ENCODE results near the gene DDX17. TPM values are rescaled to one million over a fixed set of nuclear protein-coding genes. Genes with fewer than 3 reads are reported as not detected.

DDX17 gene
- total RNA-seq, 1 experiment from 2014 or later: 723 TPM

GRCh38 chr22:38448945-38449745 is 57.0 kb downstream of the DDX17 start:
- DNase-seq (ENCODE audit: low spot score): no peak

- DNase-seq (ENCODE audit: low spot score): no peak
These were observed 60.0 kb downstream of the DDX17 start for GRCh38 chr22:38446018-38446601.

GRCh38 chr22:38444783-38445182 is 61.3 kb downstream of the DDX17 start:
- DNase-seq (ENCODE audit: low spot score): no peak

GRCh38 chr22:38443628-38444521 is 62.2 kb downstream of the DDX17 start:
- DNase-seq (ENCODE audit: low spot score): no peak

GRCh38 chr22:38442967-38443627 is 63.0 kb downstream of the DDX17 start:
- no peak for DNase-seq (ENCODE audit: low spot score)

- no peak for DNase-seq (ENCODE audit: low spot score)
These were observed 64.4 kb downstream of the DDX17 start for GRCh38 chr22:38441620-38442287.

- no peak for DNase-seq (ENCODE audit: low spot score)
These were observed 65.3 kb downstream of the DDX17 start for GRCh38 chr22:38440747-38441350.

- DNase-seq (ENCODE audit: low spot score): no peak
These were observed 68.7 kb downstream of the DDX17 start for GRCh38 chr22:38437416-38437815.

GRCh38 chr22:38436629-38437395 is 69.3 kb downstream of the DDX17 start:
- DNase-seq (ENCODE audit: low spot score): no peak

GRCh38 chr22:38435965-38436364 is 70.1 kb downstream of the DDX17 start:
- DNase-seq (ENCODE audit: low spot score): no peak

GRCh38 chr22:38435010-38435409 is 71.1 kb downstream of the DDX17 start:
- no peak for DNase-seq (ENCODE audit: low spot score)

GRCh38 chr22:38433871-38434270 is 72.2 kb downstream of the DDX17 start:
- no peak for DNase-seq (ENCODE audit: low spot score)

Other genes with a start within 250 kb of the DDX17 start
- gene TMEM184B, start 233.3 kb downstream of the DDX17 start, total RNA-seq (2014; rRNA removed; shearing (Covaris generic)): 26.9 and 30.7 TPM in 2 replicates
- 127 and 152 TPM in 2 replicates for gene CSNK1E, start 188.9 kb downstream of the DDX17 start, total RNA-seq (2014; rRNA removed; shearing (Covaris generic))
- 0.08 TPM in 1 of 2 replicates, not detected in the other for gene KCNJ4, start 51.1 kb downstream of the DDX17 start, total RNA-seq (2014; rRNA removed; shearing (Covaris generic))
- gene KDELR3, start 38.2 kb downstream of the DDX17 start, total RNA-seq (2014; rRNA removed; shearing (Covaris generic)): 20.0 and 31.4 TPM in 2 replicates
- gene DMC1, start 63.9 kb upstream of the DDX17 start, total RNA-seq (2014; rRNA removed; shearing (Covaris generic)): not detected in 2 replicates
- 1.5 and 2.7 TPM in 2 replicates for gene FAM227A, start 150.1 kb upstream of the DDX17 start, total RNA-seq (2014; rRNA removed; shearing (Covaris generic))
- gene CBY1, start 150.3 kb upstream of the DDX17 start, total RNA-seq (2014; rRNA removed; shearing (Covaris generic)): 7.3 and 10.5 TPM in 2 replicates
- 46.4 and 46.5 TPM in 2 replicates for gene TOMM22, start 175.6 kb upstream of the DDX17 start, total RNA-seq (2014; rRNA removed; shearing (Covaris generic))
- 60.5 and 79.2 TPM in 2 replicates for gene JOSD1, start 194.6 kb upstream of the DDX17 start, total RNA-seq (2014; rRNA removed; shearing (Covaris generic))
- gene GTPBP1, start 199.6 kb upstream of the DDX17 start, total RNA-seq (2014; rRNA removed; shearing (Covaris generic)): 53.8 and 54.9 TPM in 2 replicates
- gene SUN2, start 249.7 kb upstream of the DDX17 start, total RNA-seq (2014; rRNA removed; shearing (Covaris generic)): 101 and 110 TPM in 2 replicates